ENCODE measurements around the gene OR2A14.
"Not testable (repeated sequence)": the region's sequence is repeated elsewhere in the genome, so short reads cannot be mapped to it uniquely, and the experiment has no call there.

Gene OR2A14

GRCh38 chr7:144113651-144114050, 9.3 kb upstream of the OR2A14 start:
- FAIRE-seq = no peak

GRCh38 chr7:144118341-144118740, 4.6 kb upstream of the OR2A14 start:
- FAIRE-seq = no peak
- no peak for DNase-seq (ENCODE audit: insufficient read length)
- TF ChIP-seq TAF1 (IDR thresholded peaks at IDR 0.05; ENCODE audit: borderline replicate concordance, low read depth, low read length) (no peak), POLR2A (IDR thresholded peaks at IDR 0.05; ENCODE audit: low read depth, low read length) (no peak), POLR2AphosphoS5 (IDR thresholded peaks at IDR 0.05; ENCODE audit: low read depth, low read length) (no peak)

More at GRCh38 chr7:144113651-144114050, 9.3 kb upstream of the OR2A14 start:
- no peak for DNase-seq (ENCODE audit: insufficient read length)
- TF ChIP-seq POLR2AphosphoS5 (IDR thresholded peaks at IDR 0.05; ENCODE audit: low read depth, low read length) (no peak), POLR2A (IDR thresholded peaks at IDR 0.05; ENCODE audit: low read depth, low read length) (no peak), TAF1 (IDR thresholded peaks at IDR 0.05; ENCODE audit: borderline replicate concordance, low read depth, low read length) (no peak)

- TF ChIP-seq POLR2AphosphoS5 (IDR thresholded peaks at IDR 0.05; ENCODE audit: low read depth, low read length) (no peak), TAF1 (IDR thresholded peaks at IDR 0.05; ENCODE audit: borderline replicate concordance, low read depth, low read length) (no peak), POLR2A (IDR thresholded peaks at IDR 0.05; ENCODE audit: low read depth, low read length) (no peak)
- DNase-seq (ENCODE audit: insufficient read length) (peak; percentile 39), FAIRE-seq (peak; percentile 51)
Measured at GRCh38 chr7:144127714-144128334, 4.8 kb downstream of the OR2A14 start.

GRCh38 chr7:144129601-144130000, 6.6 kb downstream of the OR2A14 start:
- not testable (repeated sequence) for FAIRE-seq

GRCh38 chr7:144130730-144131129, 7.8 kb downstream of the OR2A14 start:
- FAIRE-seq (no peak), DNase-seq (ENCODE audit: insufficient read length) (no peak)
- no peak for TF ChIP-seq TAF1 (IDR thresholded peaks at IDR 0.05; ENCODE audit: borderline replicate concordance, low read depth, low read length)
- no peak for TF ChIP-seq POLR2AphosphoS5 (IDR thresholded peaks at IDR 0.05; ENCODE audit: low read depth, low read length)
- TF ChIP-seq POLR2A (IDR thresholded peaks at IDR 0.05; ENCODE audit: low read depth, low read length) = no peak

More at GRCh38 chr7:144129601-144130000, 6.6 kb downstream of the OR2A14 start:
- DNase-seq (ENCODE audit: insufficient read length) = not testable (repeated sequence)

DNA sequence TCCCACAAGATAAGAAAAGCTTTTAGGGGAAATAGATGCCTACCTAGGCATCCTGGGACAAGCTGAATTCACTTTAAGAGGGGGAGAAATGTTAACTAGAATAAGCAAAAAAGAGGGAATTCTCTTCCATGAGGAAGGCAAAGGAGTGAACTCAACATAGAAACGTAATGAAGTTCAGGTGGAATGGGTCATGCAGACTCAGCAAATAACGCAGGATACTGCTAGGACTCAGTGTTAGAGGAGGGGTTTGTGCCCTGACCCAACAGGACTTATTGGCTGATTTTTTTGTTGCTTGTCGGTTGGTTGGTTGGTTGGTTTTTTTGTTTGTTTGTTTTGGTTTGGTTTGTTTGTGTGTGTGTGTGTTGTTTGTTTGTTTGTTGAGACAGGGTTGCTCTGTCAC, 9.3 kb downstream of the OR2A14 start:
- DNase-seq (ENCODE audit: insufficient read length) = no peak
- FAIRE-seq = no peak
- TF ChIP-seq TAF1 (IDR thresholded peaks at IDR 0.05; ENCODE audit: borderline replicate concordance, low read depth, low read length) = no peak
- TF ChIP-seq POLR2A (IDR thresholded peaks at IDR 0.05; ENCODE audit: low read depth, low read length) = no peak
- TF ChIP-seq POLR2AphosphoS5 (IDR thresholded peaks at IDR 0.05; ENCODE audit: low read depth, low read length) = no peak

DNA sequence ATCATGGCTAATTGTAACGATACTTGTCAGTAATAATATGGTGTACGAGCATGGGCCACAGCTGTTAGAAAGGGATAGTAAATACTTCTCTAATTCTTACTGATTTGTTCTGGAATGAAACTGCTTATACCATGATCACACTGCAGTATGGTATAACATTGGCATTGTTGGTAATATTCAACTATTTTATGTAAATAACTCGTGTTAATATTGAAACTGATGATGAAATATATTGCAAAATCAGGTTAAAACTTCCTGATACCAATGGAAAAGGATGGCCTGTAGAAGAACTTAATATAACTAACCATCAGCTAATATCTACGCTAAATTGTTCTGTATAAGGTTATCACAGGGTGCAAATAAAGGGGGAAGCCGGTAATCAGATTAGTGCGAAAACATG, 10.3 kb downstream of the OR2A14 start:
- DNase-seq (ENCODE audit: insufficient read length) (no peak), FAIRE-seq (no peak)
- TF ChIP-seq TAF1 (IDR thresholded peaks at IDR 0.05; ENCODE audit: borderline replicate concordance, low read depth, low read length) (no peak), POLR2AphosphoS5 (IDR thresholded peaks at IDR 0.05; ENCODE audit: low read depth, low read length) (no peak), POLR2A (IDR thresholded peaks at IDR 0.05; ENCODE audit: low read depth, low read length) (no peak)

DNA sequence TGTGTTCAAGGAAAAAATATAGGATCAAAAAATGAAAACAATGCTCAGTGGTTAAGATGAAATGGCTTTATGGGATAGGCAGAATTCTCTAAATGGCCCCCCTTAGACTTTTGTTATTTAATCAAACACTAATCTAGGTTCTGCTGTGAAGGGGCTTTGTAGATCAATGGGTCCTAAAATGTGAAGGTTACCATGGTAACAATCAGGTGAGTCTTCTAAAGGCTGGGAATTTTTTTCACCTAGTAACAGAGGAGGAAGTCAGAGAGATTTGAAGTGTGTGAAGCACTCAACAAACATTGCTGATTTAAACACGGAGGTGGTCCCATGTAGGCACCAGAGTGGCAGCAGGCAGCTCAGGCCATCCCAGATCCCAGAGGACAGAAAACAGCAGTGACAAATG, 11.1 kb downstream of the OR2A14 start:
- no peak for DNase-seq (ENCODE audit: insufficient read length)
- TF ChIP-seq POLR2AphosphoS5 (IDR thresholded peaks at IDR 0.05; ENCODE audit: low read depth, low read length) (no peak), TAF1 (IDR thresholded peaks at IDR 0.05; ENCODE audit: borderline replicate concordance, low read depth, low read length) (no peak), POLR2A (IDR thresholded peaks at IDR 0.05; ENCODE audit: low read depth, low read length) (no peak)
- FAIRE-seq = no peak

DNA sequence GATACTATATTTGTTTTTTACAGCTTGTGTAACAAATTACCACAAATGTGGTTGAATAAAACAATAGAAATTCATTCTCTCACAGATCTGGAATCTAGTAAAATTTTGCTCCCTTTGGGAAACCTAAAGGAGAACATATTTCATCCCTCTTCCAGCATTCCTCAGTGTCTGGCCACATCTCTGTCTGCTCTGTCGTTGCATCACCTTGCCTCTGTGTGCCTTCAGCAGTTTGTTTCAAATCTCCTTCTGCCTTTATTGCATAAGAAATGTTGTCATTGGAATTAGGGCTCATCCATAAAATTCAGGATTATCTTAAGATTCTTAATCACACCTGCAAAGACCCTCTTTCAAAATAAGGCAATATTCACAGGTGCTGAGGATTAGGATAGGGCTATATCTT, 14.5 kb downstream of the OR2A14 start:
- DNase-seq (ENCODE audit: insufficient read length) (no peak), FAIRE-seq (no peak)
- TF ChIP-seq POLR2AphosphoS5 (IDR thresholded peaks at IDR 0.05; ENCODE audit: low read depth, low read length) (no peak), POLR2A (IDR thresholded peaks at IDR 0.05; ENCODE audit: low read depth, low read length) (no peak), TAF1 (IDR thresholded peaks at IDR 0.05; ENCODE audit: borderline replicate concordance, low read depth, low read length) (no peak)

DNA sequence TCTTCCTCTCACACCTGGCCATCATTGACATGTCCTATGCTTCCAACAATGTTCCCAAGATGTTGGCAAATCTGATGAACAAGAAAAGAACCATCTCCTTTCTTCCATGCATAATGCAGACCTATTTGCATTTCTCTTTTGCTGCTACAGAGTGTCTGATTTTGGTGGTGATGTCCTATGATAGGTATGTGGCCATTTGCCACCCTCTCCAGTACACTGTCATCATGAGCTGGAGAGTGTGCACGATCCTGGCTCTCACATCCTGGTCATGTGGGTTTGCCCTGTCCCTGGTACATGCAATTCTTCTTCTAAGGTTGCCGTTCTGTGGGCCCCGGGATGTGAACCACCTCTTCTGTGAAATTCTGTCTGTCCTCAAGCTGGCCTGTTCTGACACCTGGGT, 19.2 kb downstream of the OR2A14 start:
- TF ChIP-seq POLR2AphosphoS5 (IDR thresholded peaks at IDR 0.05; ENCODE audit: low read depth, low read length) (no peak), POLR2A (IDR thresholded peaks at IDR 0.05; ENCODE audit: low read depth, low read length) (no peak), TAF1 (IDR thresholded peaks at IDR 0.05; ENCODE audit: borderline replicate concordance, low read depth, low read length) (no peak)
- DNase-seq (ENCODE audit: insufficient read length) = no peak
- peak; percentile 60 for FAIRE-seq

GRCh38 chr7:144144426-144144825, 21.4 kb downstream of the OR2A14 start:
- DNase-seq (ENCODE audit: insufficient read length) = no peak
- TF ChIP-seq POLR2A (IDR thresholded peaks at IDR 0.05; ENCODE audit: low read depth, low read length) (no peak), POLR2AphosphoS5 (IDR thresholded peaks at IDR 0.05; ENCODE audit: low read depth, low read length) (no peak), TAF1 (IDR thresholded peaks at IDR 0.05; ENCODE audit: borderline replicate concordance, low read depth, low read length) (no peak)
- FAIRE-seq = no peak

- FAIRE-seq (no peak), DNase-seq (ENCODE audit: insufficient read length) (no peak)
- no peak for TF ChIP-seq POLR2AphosphoS5 (IDR thresholded peaks at IDR 0.05; ENCODE audit: low read depth, low read length)
- no peak for TF ChIP-seq TAF1 (IDR thresholded peaks at IDR 0.05; ENCODE audit: borderline replicate concordance, low read depth, low read length)
Measured at GRCh38 chr7:144148224-144148827, 25.4 kb downstream of the OR2A14 start.
